Keratinocyte (primary cell): ENCODE measurements around the gene RNASEH1.

ENCODE experiments used
- EZH2 ChIP-seq: IDR thresholded peaks from one replicate; pipeline ENCODE4 v1.6.1; 2012; ENCODE audit warnings: inconsistent platforms, mild to moderate bottlenecking, low read length, moderate library complexity
- TF ChIP-seq, protein P1 (sequence below), 3 experiments: IDR thresholded peaks in 1 of 3; conservative IDR thresholded peaks in 1 of 3; optimal IDR thresholded peaks in 1 of 3; 2 replicates in 2 of 3; 3 replicates in 1 of 3; pipeline versions ENCODE3 to v1.5.1; 2011; ENCODE audit warnings: low read length in 3 of 3, mild to moderate bottlenecking in 3 of 3, moderate library complexity in 2 of 3, control low read depth in 1 of 3, inconsistent platforms in 1 of 3; ENCODE audit not compliant: insufficient read depth in 2 of 3; ENCODE audit errors: extremely low read depth in 1 of 3

- TF ChIP-seq, protein P1, sequence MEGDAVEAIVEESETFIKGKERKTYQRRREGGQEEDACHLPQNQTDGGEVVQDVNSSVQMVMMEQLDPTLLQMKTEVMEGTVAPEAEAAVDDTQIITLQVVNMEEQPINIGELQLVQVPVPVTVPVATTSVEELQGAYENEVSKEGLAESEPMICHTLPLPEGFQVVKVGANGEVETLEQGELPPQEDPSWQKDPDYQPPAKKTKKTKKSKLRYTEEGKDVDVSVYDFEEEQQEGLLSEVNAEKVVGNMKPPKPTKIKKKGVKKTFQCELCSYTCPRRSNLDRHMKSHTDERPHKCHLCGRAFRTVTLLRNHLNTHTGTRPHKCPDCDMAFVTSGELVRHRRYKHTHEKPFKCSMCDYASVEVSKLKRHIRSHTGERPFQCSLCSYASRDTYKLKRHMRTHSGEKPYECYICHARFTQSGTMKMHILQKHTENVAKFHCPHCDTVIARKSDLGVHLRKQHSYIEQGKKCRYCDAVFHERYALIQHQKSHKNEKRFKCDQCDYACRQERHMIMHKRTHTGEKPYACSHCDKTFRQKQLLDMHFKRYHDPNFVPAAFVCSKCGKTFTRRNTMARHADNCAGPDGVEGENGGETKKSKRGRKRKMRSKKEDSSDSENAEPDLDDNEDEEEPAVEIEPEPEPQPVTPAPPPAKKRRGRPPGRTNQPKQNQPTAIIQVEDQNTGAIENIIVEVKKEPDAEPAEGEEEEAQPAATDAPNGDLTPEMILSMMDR (optimal IDR thresholded peaks at IDR 0.05 in 1 of 3, IDR thresholded peaks at IDR 0.05 in 1 of 3, conservative IDR thresholded peaks at IDR 0.05 in 1 of 3; ENCODE audit: extremely low read depth in 1 of 3, insufficient read depth in 2 of 3, low read length in 3 of 3) = no peak
- TF ChIP-seq EZH2 = no peak
Measured at GRCh38 chr2:3594493-3595281, 36.6 kb upstream of the RNASEH1 start, which contains the start of gene COLEC11.
